ENCODE measurements around the gene U2AF2. TPM values are rescaled to one million over a fixed set of nuclear protein-coding genes. Genes with fewer than 3 reads are reported as not detected.

Gene U2AF2
- total and polyA plus RNA-seq, 2 experiments from 2014 or later, result 73.1 to 233 TPM

DNA sequence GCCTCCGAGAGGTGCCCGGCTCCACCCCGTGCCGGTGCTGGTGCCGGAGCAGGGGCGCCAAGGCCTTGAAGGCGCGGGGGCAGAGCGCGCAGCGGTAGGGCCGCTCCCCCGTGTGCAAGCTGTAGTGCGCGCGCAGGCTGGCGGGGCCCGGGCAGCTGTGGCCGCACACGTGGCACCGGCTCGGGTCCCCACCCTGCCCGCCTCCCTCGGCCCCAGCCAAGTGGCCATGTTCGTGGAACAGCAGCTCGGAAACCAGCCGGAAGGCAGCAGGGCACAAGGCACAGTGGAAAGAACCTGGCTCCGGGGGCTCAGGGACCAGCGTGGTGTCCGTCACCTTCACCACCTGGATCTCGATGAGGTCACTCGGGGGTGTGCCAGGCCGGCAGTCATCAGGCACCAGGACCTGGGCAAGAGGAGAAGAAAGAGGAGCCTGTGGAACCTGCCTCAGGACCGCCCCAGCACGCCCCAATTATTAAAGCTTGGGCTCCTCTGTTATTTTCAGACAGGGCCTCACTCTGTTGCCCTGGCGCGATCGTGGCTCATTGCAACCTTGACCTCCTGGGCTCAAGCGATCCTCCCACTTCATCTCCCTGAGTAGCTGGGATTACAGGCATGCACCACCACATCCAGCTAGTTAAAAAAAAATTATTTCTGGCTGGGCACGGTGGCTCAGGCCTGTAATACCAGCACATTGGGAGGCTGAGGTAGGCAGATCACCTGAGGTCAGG is 32.4 kb upstream of the U2AF2 start (continued):
- no peak for TF ChIP-seq JUNB (IDR thresholded peaks at IDR 0.05; ENCODE audit: unreplicated experiment)

DNA sequence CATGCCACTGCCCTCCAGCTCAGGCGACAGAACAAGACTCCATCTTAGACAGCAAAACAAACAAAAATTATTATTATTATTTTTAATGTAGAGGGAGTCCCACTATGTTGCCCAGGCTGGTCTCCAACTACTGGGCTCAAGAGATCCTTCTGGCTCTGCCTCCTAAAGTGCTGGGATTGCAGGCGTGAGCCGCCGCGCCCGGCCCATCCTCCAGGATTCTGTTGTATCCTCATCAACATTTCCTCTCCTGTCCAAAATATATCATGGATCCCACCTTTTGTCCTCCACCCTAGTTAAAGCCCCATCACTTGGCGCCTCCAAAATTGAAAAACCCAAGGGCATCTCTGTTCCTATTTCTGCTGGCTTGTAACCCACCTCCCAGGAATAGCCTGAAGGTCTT is 31.7 kb upstream of the U2AF2 start:
- H3K4me3 Mint-ChIP-seq, result peak overlapping the region; percentile 79
- H3K4me3 ChIP-seq, result no peak overlapping the region
- H3K27me3 Mint-ChIP-seq (ENCODE audit: insufficient read depth, low read depth, poor library complexity), result peaks cover 18% of the 10 kb centered on the region
- H3K27ac ChIP-seq (ENCODE audit: low read depth), result no peak overlapping the region
- H3F3A ChIP-seq (replicated peaks; ENCODE audit: low read depth), result peaks cover 12% of the 10 kb centered on the region
- peaks cover 3% of the 10 kb centered on the region; the same call in 2 of the 3 replicates for H3K9me3 Mint-ChIP-seq
- 0 out of 2 replicates have a peak, but pooled peaks cover 5% of the 10 kb centered on the region for H3K27me3 ChIP-seq (ENCODE audit: insufficient read depth)
- no peak for DNase-seq (ENCODE audit: low spot score)
- H3K4me1 ChIP-seq (ENCODE audit: insufficient read depth), result no peaks in the 10 kb centered on the region; the same call in 1 of the 2 replicates
- peaks cover 13% of the 10 kb centered on the region; the same call in 2 of the 3 replicates for H3K4me1 Mint-ChIP-seq
- peaks cover 5% of the 10 kb centered on the region for H4K20me1 ChIP-seq (replicated peaks; ENCODE audit: insufficient read depth)
- H3K9me2 ChIP-seq (ENCODE audit: insufficient read depth), result no peaks in the 10 kb centered on the region
- H3K36me3 Mint-ChIP-seq (ENCODE audit: low read depth), result peaks cover 35% of the 10 kb centered on the region
- H2AFZ ChIP-seq, result no peak overlapping the region
- peaks cover 9% of the 10 kb centered on the region for H3K79me2 ChIP-seq (replicated peaks; ENCODE audit: insufficient read depth)
- H3K36me3 ChIP-seq (ENCODE audit: insufficient read depth), result no peaks in the 10 kb centered on the region
- ATAC-seq, result no peak
- no peak overlapping the region for H3K27ac Mint-ChIP-seq
- H3K4me2 ChIP-seq, result no peak overlapping the region
- TF ChIP-seq, protein P1, sequence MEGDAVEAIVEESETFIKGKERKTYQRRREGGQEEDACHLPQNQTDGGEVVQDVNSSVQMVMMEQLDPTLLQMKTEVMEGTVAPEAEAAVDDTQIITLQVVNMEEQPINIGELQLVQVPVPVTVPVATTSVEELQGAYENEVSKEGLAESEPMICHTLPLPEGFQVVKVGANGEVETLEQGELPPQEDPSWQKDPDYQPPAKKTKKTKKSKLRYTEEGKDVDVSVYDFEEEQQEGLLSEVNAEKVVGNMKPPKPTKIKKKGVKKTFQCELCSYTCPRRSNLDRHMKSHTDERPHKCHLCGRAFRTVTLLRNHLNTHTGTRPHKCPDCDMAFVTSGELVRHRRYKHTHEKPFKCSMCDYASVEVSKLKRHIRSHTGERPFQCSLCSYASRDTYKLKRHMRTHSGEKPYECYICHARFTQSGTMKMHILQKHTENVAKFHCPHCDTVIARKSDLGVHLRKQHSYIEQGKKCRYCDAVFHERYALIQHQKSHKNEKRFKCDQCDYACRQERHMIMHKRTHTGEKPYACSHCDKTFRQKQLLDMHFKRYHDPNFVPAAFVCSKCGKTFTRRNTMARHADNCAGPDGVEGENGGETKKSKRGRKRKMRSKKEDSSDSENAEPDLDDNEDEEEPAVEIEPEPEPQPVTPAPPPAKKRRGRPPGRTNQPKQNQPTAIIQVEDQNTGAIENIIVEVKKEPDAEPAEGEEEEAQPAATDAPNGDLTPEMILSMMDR (conservative IDR thresholded peaks at IDR 0.05; ENCODE audit: low read depth in 2 of 2), result no peak
- TF ChIP-seq STAT1 (IDR thresholded peaks at IDR 0.05; ENCODE audit: unreplicated experiment) (no peak), ZNF331 (CRISPR knock-in tag; IDR thresholded peaks at IDR 0.05; ENCODE audit: low read depth) (no peak), NANOG (IDR thresholded peaks at IDR 0.05; ENCODE audit: borderline replicate concordance) (no peak), POLR2AphosphoS5 (IDR thresholded peaks at IDR 0.05; ENCODE audit: low read depth) (no peak), EZH2phosphoT487 (IDR thresholded peaks at IDR 0.05; ENCODE audit: unreplicated experiment) (no peak), EZH2 (IDR thresholded peaks at IDR 0.05; ENCODE audit: low read depth, unreplicated experiment) (no peak), CREB1 (CRISPR knock-in tag; IDR thresholded peaks at IDR 0.05; ENCODE audit: low read depth) (no peak), ZNF114 (CRISPR knock-in tag; IDR thresholded peaks at IDR 0.05) (no peak), JUNB (IDR thresholded peaks at IDR 0.05; ENCODE audit: unreplicated experiment) (no peak)
- TF ChIP-seq, protein P2, sequence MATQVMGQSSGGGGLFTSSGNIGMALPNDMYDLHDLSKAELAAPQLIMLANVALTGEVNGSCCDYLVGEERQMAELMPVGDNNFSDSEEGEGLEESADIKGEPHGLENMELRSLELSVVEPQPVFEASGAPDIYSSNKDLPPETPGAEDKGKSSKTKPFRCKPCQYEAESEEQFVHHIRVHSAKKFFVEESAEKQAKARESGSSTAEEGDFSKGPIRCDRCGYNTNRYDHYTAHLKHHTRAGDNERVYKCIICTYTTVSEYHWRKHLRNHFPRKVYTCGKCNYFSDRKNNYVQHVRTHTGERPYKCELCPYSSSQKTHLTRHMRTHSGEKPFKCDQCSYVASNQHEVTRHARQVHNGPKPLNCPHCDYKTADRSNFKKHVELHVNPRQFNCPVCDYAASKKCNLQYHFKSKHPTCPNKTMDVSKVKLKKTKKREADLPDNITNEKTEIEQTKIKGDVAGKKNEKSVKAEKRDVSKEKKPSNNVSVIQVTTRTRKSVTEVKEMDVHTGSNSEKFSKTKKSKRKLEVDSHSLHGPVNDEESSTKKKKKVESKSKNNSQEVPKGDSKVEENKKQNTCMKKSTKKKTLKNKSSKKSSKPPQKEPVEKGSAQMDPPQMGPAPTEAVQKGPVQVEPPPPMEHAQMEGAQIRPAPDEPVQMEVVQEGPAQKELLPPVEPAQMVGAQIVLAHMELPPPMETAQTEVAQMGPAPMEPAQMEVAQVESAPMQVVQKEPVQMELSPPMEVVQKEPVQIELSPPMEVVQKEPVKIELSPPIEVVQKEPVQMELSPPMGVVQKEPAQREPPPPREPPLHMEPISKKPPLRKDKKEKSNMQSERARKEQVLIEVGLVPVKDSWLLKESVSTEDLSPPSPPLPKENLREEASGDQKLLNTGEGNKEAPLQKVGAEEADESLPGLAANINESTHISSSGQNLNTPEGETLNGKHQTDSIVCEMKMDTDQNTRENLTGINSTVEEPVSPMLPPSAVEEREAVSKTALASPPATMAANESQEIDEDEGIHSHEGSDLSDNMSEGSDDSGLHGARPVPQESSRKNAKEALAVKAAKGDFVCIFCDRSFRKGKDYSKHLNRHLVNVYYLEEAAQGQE (IDR thresholded peaks at IDR 0.05; ENCODE audit: unreplicated experiment), result no peak
- TF ChIP-seq, protein P3, sequence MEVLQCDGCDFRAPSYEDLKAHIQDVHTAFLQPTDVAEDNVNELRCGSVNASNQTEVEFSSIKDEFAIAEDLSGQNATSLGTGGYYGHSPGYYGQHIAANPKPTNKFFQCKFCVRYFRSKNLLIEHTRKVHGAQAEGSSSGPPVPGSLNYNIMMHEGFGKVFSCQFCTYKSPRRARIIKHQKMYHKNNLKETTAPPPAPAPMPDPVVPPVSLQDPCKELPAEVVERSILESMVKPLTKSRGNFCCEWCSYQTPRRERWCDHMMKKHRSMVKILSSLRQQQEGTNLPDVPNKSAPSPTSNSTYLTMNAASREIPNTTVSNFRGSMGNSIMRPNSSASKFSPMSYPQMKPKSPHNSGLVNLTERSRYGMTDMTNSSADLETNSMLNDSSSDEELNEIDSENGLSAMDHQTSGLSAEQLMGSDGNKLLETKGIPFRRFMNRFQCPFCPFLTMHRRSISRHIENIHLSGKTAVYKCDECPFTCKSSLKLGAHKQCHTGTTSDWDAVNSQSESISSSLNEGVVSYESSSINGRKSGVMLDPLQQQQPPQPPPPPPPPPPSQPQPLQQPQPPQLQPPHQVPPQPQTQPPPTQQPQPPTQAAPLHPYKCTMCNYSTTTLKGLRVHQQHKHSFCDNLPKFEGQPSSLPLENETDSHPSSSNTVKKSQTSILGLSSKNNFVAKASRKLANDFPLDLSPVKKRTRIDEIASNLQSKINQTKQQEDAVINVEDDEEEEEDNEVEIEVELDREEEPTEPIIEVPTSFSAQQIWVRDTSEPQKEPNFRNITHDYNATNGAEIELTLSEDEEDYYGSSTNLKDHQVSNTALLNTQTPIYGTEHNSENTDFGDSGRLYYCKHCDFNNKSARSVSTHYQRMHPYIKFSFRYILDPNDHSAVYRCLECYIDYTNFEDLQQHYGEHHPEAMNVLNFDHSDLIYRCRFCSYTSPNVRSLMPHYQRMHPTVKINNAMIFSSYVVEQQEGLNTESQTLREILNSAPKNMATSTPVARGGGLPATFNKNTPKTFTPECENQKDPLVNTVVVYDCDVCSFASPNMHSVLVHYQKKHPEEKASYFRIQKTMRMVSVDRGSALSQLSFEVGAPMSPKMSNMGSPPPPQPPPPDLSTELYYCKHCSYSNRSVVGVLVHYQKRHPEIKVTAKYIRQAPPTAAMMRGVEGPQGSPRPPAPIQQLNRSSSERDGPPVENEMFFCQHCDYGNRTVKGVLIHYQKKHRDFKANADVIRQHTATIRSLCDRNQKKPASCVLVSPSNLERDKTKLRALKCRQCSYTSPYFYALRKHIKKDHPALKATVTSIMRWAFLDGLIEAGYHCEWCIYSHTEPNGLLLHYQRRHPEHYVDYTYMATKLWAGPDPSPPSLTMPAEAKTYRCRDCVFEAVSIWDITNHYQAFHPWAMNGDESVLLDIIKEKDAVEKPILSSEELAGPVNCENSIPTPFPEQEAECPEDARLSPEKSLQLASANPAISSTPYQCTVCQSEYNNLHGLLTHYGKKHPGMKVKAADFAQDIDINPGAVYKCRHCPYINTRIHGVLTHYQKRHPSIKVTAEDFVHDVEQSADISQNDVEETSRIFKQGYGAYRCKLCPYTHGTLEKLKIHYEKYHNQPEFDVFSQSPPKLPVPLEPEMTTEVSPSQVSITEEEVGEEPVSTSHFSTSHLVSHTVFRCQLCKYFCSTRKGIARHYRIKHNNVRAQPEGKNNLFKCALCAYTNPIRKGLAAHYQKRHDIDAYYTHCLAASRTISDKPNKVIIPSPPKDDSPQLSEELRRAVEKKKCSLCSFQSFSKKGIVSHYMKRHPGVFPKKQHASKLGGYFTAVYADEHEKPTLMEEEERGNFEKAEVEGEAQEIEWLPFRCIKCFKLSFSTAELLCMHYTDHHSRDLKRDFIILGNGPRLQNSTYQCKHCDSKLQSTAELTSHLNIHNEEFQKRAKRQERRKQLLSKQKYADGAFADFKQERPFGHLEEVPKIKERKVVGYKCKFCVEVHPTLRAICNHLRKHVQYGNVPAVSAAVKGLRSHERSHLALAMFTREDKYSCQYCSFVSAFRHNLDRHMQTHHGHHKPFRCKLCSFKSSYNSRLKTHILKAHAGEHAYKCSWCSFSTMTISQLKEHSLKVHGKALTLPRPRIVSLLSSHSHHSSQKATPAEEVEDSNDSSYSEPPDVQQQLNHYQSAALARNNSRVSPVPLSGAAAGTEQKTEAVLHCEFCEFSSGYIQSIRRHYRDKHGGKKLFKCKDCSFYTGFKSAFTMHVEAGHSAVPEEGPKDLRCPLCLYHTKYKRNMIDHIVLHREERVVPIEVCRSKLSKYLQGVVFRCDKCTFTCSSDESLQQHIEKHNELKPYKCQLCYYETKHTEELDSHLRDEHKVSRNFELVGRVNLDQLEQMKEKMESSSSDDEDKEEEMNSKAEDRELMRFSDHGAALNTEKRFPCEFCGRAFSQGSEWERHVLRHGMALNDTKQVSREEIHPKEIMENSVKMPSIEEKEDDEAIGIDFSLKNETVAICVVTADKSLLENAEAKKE (CRISPR knock-in tag; IDR thresholded peaks at IDR 0.05), result no peak

Measured in GM23338 (cell line).